HG02943 (cell line): Measurements from ENCODE around the gene ABL1.

ENCODE experiments used
- ATAC-seq: cut with Tn5 transposase; IDR thresholded peaks from one replicate; pipeline ENCODE4 v1.9.1; 2021; ENCODE audit warnings: mild to moderate bottlenecking, low read depth, moderate library complexity; ENCODE audit not compliant: unreplicated experiment

ABL1 gene

DNA sequence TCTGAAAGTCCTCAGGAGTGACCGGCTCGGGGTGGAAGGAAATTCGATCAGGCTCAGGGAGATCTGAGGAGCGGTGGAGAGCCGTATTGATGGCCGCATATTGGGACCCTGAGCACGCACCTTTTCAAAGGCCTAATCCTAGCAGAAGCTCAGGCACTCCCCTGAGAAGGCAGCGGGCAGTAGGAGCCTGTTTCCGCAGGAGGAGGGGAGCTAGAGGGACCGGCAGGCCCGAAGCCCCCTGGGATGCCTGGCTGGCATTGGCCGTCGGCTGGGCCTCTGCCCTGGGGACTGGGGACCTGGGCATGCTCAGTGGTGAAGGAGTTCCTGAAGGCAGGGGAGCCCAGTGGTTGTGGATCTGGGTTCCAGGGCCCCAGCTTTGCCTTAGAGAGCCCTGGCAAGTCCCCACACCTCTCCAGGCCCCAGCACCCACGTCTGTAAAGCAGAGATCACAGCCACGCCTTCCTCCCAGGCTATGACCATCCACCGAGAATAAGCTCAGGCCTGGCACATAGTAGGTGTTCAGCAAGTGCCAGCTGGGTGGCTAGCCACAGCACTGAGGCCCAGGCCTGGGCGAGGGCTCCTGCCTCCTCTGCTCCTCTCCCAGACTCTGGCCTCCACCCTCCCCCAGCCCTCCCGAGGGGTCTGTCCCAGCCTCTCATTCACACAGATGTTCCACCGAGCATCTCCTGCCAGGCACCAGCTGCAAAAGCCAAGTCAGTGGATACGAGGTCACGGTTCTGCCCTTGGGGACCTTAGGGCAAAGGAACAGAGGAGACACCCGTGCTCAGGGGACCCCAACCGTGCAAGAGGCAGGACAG, 78.8 kb downstream of the ABL1 start:
- no peak for ATAC-seq

DNA sequence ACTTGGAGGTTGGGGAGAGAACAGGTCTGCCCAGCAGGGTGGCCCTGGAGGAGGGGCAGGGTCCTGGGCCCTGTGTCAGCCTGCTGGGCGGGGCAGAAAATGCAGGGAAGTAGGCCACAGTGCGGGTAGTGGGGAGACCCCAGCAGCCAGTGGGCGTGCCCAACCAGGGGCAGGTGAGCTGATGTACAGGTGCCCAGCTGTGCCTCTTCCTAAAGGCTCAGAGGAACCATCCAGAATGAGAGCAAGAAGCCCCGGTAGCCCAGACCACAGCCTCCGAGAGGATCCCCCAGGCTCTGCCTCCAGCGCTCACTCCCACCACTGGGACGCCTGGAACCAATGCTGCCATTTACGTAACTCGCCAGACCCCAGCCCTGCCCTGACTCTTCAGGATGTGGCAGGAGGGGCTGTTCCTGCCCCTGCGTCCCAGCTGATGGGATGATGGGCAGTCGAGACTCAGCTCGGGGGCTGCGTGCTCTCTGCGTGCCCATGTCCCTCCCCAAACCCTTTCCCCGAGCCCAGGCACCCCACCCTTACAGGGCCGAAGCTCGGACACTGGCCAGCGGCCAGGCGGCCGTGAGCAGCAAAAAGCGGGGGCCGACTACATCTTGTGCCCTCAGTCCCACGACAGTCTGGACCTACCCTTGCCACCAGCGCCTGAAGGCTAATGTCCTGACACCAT, 79.5 kb downstream of the ABL1 start:
- no peak for ATAC-seq

DNA sequence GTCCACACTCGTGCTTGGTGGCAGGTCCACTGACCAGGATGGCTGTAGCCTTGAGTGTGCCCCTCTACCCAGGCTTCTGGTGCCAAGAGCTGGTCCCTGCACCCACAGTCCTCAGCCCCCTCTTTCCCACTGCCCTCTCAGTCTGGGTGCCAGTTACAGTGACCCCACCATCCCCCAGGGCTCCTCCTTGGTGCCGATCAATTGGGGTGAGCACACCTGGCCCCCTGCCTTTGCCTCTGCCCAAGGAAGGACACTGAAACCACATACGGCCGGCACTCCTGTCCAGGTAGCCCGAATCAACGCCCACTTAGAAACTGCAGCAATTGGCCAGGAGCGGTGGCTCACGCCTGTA, 80.0 kb downstream of the ABL1 start:
- ATAC-seq = no peak

DNA sequence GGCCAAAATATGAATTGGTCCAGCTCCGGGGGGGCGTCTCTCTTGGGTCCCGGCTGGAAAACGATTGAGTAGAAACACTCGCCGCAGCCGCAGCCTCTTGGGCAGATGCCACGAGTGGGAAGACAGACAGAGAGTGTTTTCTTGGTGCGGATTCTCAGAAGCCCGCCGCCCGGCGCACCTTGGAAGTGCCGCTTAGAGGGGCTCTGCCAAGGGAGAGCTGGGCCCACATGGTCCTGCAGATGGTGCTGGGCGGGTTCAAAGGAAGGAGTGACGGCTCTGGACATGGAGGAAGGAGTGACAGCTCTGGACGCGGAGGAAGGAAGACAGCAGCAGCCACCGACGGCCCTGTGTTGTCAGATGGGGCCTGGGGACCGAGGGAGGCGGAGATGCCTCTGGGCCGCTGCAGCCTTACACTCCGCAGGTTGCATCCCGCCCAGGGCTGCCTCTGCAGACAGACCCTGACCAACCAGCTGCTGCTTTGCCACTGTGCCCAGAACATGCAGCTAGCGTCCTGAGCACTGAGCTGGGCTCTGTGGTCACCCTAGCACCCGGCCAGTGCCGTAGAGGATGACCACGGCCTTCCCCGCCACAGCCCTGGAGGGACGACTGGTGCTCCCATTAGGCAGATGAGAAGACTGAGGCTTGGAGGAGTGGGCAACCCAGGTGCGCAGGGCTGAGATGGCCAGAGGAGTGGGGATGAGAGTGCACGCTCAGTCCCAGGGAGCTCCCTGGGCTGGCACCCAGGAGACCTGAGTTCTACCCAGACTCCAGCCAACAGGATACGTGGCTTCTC, 82.3 kb downstream of the ABL1 start:
- no peak for ATAC-seq

GRCh38 chr9:130918101-130918825, 83.2 kb downstream of the ABL1 start:
- no peak for ATAC-seq

GRCh38 chr9:130918826-130919558, 83.9 kb downstream of the ABL1 start:
- ATAC-seq = no peak

DNA sequence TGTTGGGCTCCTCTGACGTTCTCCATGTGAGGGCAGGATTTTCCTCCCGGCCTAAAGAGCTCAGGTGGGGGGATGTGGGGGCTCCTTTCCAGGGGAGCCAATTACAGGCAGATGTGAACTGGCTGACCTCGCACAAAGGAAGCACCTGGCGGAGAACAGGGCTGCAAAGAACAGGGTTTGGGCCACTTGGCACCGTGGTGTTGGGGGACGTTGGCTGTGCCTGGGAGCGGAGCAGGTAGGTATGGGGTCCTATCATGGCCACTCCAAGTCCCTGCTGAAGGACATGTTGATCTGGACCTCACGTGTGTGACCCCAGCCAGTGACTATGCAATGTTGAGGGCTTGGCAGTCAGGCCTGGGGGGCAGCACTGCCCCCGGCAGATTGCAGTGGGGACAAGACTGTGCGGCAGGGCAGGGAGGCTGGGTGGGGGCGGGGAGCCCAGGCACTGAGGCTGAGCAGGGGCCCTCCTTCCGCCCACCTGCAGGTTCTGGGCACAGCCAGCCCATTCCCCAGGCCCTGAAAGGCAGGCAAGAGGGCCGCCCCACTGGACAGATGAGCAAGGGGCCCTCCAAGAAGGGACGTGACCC, 84.6 kb downstream of the ABL1 start:
- ATAC-seq = no peak

DNA sequence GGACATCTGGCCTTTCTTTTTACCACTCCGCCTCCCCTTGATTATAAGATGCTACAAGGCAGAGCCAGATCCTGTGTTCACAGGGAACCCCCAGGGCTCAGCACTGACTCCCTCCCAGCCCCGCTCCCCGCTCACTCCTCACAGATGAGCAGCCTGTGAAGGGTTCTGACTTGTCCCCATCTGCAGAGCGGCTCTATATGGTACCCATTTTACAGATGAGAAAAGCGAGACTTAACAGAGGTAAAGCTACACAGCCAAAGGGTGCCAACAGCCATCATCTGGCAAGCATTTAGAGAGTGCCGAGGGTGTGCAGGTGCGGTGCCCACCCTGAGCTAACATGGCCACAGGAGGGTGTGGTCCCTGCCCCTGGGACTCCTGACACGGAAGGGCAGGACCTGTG, 85.2 kb downstream of the ABL1 start:
- no peak for ATAC-seq

DNA sequence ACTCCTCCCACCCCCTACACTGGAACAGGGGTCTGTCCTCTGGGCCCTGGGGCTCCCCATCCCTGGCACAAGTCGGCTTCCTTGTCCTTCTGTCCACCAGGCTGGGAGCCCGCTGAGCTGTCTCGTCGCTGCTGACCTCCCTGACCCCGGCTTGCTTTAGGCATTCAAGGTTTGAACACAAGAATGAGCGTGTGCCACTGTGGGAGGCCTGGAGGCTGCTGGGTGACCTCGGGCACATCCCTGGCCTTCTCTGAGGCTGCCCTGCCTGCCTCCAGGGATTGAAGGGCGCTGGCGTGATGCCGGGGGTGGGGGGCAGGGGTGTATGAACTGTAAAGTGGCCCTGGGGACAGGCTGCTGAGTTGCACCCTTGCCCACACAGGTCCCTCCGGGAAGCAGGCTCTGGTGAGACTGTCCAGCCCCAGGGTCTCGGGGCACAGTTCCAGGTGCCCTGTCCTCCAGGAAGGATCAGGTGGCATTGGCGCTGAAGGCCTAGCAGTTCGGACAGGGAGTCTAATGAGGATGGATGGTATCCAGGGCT, 85.8 kb downstream of the ABL1 start:
- no peak for ATAC-seq

DNA sequence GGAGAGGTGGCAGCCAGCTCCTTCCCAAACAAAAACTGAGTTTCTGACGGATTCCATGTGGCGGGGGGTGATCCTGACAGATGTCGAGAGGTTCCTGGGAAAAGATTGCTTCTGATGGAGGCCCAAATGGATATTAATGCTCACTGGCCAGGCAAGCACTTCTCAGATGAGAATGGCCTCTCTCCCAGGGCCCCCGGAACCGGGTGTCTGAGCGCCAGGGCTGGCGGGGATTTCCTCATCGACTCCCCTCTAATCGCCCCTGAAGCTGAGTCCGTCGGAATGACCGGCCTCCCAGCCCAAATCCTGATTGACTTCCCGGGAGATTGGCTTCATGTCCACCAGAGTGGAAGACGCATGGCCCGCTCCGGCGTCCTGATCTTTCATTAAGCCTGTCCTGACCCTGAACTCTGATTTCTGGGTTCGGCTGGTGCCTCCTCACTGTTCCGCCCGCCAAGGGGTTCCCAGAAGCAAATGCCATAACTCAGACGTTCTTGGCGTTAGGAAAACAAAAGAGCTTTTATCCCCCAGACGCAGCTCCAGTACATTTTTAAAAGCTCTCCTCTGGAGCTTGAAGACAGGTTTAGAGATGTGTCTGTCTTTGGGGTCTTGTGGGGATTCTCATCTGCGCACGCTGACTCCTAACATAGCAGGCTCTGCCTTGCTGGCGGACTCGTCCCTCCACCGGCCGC, 86.4 kb downstream of the ABL1 start:
- no peak for ATAC-seq

GRCh38 chr9:130921989-130922892, 87.2 kb downstream of the ABL1 start:
- ATAC-seq = no peak

DNA sequence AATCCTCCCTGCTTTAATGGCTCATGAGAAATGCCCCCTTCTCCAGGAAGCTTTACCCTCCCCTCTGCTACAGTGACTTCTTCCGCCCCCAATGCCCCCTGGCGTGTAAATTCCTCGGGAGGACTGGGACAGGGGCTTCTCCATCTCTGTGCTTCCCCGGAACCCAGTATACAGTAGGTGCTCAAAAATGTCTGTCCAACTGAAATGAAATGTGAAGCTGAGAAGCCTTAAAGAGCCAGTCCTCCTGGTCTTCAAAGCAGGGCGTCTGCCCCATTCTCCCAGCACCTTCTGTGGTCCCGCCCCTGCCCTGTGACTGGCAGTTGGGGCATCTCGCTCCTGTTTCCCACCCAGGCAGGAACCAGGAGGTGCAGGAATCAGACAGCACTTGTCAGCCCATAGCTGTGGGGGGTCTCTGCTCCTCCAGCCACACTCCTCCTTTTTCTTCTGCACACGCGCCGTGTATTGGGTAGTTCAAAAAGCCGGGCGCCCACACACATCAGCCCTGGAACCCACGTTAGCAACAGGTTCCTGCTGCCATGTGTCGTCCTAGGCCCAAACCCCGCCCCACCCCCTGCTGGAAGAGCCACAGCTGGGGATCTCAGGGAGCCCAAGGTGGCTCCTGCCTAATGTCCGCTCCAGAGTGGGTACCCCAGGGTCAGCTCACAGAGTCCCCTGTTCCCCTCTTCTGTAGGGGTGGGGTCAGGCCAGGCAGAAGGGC, 88.0 kb downstream of the ABL1 start:
- ATAC-seq = no peak

- ATAC-seq = no peak
Measured at GRCh38 chr9:130923611-130924447, 88.8 kb downstream of the ABL1 start.

- no peak for ATAC-seq
Measured at GRCh38 chr9:130924448-130924788, 89.4 kb downstream of the ABL1 start.

GRCh38 chr9:130925050-130925678, 90.1 kb downstream of the ABL1 start:
- ATAC-seq = no peak

DNA sequence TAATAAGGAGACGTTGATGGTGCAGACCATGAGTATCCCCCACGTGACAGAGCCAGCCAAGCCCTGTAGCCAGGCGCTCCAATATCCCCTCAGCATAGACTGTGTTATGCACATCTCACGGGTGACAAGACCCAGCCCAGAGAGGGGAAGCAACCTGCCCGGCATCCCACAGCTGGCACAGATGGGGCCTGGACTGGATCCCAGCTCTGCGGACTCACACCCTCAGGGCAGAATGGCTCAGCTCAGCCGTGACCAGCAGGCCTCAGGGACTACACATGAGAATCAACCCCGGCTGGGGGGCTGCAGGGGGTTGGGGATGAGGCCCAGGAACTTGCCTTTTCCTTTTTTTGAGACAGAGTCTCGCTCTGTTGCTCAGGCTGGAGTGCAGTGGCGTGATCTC, 92.3 kb downstream of the ABL1 start:
- no peak for ATAC-seq
